Heart left ventricle (tissue), 13 donors: ENCODE data around the gene OR2A5.
"Not testable (repeated sequence)": the region's sequence is repeated elsewhere in the genome, so short reads cannot be mapped to it uniquely, and the experiment has no call there.

Experiments
- POLR2A ChIP-seq, 2 donors: fragments of 450-650 bp; IDR thresholded peaks; one replicate each; pipeline ENCODE4 v1.6.1; 2017; ENCODE audit warnings: antibody characterized with exemption in 2 of 2, mild to moderate bottlenecking in 2 of 2, moderate library complexity in 2 of 2
- TF ChIP-seq, protein P1 (sequence below), 12 donors: fragments of 200-600 bp; sonication (generic) in 4 of 12; IDR thresholded peaks; one replicate each; pipeline versions ENCODE4 v1.5.0 to v1.8.0; 2018 to 2022; ENCODE audit warnings: antibody characterized with exemption in 12 of 12, mild to moderate bottlenecking in 5 of 12
- donor health status: ischemic (EF 13 %, LVEDD 7.1; RV severe dilation, severe dysfunction).
- donor health status: DM: no; HTN: yes; CAD: no.
- donor health status: DM: no; HTN: no; CAD: no.
- donor health status: ischemic (EF 25% LVEDD 6.9; RV normal size, moderate dysfunction).
- donor health status: ischemic (EF 25% LVEDD 5.7; RV mildly dilated, moderate dysfunction).
- donor health status: ischemic (EF 35%, LVEDD 5.7; RV mildly dilated, moderate dysfunction).
- donor health status: nonischemic (EF 11% LVEDD 7.7; RV severe dilation, severe dysfunction).
- donor health status: DM: yes; HTN: yes; CAD: no.
- donor health status: PGD.
- donor health status: ischemic (EF 29% LVEDD 5.4; RV normal size, mild dysfunction).
- donor health status: nonischemic (EF 23%, LVEDD 6.1; RV moderate dilation, normal function).

DNA sequence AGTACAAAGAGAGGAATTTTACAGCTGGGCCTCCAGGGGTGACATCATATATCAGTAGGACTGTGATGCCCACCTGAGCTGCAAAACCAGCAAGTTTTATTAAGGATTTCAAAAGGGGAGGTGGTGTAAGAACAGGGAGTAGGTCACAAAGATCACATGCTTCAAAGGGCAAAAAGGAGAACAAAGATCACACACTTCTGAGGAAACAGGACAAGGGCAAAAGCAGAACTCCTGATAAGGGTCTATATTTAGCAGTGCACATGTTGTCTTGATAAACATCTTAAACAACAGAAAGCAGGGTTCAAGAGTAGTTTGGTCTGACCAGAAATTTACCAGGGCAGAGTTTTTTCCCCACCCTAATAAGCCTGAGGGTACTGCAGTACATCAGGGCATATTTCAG, 38.7 kb upstream of the OR2A5 start:
- TF ChIP-seq POLR2A (IDR thresholded peaks at IDR 0.05) = not testable (repeated sequence)
- TF ChIP-seq, protein P1, sequence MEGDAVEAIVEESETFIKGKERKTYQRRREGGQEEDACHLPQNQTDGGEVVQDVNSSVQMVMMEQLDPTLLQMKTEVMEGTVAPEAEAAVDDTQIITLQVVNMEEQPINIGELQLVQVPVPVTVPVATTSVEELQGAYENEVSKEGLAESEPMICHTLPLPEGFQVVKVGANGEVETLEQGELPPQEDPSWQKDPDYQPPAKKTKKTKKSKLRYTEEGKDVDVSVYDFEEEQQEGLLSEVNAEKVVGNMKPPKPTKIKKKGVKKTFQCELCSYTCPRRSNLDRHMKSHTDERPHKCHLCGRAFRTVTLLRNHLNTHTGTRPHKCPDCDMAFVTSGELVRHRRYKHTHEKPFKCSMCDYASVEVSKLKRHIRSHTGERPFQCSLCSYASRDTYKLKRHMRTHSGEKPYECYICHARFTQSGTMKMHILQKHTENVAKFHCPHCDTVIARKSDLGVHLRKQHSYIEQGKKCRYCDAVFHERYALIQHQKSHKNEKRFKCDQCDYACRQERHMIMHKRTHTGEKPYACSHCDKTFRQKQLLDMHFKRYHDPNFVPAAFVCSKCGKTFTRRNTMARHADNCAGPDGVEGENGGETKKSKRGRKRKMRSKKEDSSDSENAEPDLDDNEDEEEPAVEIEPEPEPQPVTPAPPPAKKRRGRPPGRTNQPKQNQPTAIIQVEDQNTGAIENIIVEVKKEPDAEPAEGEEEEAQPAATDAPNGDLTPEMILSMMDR (IDR thresholded peaks at IDR 0.05) = not testable (repeated sequence)
